NCI-H1436 (cell line): Measurements from ENCODE around the gene ITGBL1.

ENCODE experiments used
- DNase-seq: peaks from one replicate; lab custom pipeline; 2025; lab: John Stamatoyannopoulos, UW

ITGBL1 gene

DNA sequence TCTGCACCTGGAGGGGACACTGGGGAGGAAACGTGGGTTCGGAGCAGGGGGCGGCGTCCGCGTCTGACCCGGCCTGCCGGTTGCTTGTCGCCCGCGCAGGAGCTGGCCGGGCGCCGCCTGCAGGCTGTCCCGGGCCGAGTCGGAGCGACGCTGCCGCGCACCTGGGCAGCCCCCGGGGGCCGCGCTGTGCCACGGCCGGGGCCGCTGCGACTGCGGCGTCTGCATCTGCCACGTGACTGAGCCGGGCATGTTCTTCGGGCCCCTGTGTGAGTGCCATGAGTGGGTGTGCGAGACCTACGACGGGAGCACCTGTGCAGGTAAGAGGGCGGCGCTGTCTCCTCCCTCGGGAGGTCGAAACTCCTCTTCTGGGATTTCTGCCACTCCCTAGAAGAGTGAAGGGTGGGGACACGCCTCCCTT, 1.3 kb downstream of the ITGBL1 start:
- peak; percentile 68 for DNase-seq

- no peak for DNase-seq
These were observed 2.3 kb downstream of the ITGBL1 start for GRCh38 chr13:101454767-101455166.

DNA sequence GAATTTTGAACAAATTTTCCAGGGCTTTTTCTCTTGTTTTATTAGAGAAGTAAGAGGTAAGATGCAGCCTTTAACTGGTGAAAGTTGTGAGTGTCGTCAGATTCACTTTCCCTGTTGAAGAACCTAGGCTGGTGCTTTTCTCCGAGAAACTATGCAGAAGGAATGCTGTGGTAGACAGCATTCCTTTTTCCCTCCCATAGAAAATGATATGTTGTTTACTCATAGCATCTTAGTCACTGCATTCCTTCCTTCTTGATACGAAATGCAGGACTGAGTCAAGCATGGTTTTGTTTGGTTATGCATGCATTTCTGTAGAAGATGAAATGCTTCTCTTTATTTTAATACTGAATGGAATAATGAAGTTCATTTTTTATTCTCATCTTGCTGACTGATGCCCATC, 3.4 kb downstream of the ITGBL1 start:
- DNase-seq: no peak

GRCh38 chr13:101457176-101457575, 4.7 kb downstream of the ITGBL1 start:
- DNase-seq: no peak

DNA sequence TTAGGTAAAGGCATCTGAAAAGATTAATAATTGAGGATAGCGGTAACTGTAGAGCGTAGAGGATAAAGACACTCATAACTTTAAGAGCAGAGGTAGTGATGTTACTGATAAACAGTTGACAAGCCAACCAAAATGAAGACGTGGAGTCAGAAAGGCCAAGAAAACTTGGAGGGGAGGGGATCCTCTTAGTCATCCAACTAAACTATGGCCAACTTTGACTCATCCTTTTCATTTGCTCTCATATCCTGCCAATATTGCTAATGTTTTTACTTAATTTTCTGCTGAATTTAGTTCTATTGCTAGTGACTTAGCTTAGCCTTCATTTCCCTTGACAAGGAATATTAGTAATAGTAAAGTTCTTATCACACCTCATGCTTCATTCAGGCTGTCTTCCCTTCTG, 13.4 kb downstream of the ITGBL1 start:
- DNase-seq: no peak

DNA sequence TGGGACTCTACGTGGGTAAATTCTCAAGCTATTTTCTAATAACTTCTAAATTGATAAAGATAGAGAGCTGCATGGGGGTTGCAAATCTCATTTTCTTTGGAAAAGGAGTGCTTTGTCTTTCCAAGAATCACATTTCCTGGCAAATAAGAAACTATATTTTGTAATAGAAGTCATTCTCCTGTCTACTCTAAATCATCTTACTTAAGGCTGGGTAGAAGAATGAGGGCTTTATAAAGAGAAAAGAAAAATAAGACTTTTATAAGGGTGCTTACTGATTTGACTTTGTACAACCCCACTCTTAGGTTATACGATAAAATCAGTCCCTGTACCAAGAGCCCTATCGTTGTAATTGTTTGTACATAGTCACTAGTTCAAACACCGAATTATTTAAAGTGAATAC, 14.9 kb downstream of the ITGBL1 start:
- no peak for DNase-seq

DNA sequence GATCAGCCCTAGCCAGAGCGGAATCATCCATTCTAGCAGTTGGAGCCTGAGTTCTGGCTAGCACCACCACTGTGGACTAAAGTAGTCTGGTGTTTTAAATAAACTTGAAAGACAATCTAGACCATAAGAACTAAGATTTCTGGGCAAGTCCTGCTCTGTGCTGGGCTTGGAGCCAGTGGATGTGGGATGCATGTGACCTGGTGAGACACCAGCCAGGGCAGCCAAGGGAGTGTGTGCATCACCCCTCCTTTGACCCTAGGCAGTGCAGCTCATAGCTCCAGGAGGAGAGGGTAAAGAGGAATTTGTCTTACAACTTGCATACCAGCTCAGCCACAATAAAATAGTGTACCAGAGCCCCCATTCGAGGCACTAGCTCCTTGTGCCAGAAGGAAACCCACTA, 21.0 kb downstream of the ITGBL1 start:
- no peak for DNase-seq

DNA sequence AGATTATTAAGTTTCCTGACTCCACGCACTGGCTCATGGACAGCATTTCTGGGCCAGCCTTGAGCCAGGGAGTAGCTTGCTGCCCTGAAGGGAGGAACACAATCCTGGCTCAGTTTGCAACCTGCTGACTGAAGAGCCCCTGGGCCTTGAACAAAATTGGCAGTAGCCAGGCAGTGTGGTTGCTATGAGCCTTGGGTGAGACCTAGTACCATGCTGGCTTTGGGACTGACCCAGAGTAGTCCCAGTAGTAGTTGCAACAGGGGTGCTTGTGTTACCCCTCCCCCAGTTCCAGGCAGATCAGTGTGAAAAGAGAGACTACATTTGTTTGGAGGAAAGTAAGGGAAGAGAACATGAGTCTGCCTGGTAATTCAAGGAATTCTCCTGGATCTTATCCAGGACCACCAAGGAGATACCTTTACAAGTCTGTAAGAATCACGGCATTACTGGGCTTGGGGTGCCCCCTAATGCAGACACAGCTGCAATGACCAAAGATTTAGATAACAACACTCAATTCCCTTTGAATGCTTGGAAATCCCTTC, 22.0 kb downstream of the ITGBL1 start:
- DNase-seq: no peak

- no peak for DNase-seq
These were observed 23.1 kb downstream of the ITGBL1 start for GRCh38 chr13:101475536-101475935.

- DNase-seq: no peak
These were observed 28.9 kb downstream of the ITGBL1 start for GRCh38 chr13:101481421-101481820.

GRCh38 chr13:101486708-101487437, 34.4 kb downstream of the ITGBL1 start:
- DNase-seq: peak; percentile 51

DNA sequence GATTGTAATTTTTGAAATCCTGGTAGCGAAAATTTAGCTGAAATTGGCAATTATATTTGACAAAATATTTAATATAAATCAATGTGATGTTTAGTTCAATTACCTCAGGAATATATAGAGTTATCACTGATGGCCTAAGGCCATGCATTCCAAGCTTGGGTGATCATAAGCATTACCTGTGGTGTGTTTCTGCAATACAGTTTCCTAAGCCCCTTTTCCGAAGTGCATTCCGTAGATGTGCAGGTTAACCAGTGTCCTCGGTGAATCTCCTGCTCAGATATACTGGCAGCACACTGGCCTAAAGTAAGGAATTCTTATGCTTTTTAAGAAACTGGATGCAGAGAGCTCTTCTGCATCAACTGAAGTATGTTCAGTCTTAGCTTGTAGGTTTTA, 35.0 kb downstream of the ITGBL1 start:
- no peak for DNase-seq

DNA sequence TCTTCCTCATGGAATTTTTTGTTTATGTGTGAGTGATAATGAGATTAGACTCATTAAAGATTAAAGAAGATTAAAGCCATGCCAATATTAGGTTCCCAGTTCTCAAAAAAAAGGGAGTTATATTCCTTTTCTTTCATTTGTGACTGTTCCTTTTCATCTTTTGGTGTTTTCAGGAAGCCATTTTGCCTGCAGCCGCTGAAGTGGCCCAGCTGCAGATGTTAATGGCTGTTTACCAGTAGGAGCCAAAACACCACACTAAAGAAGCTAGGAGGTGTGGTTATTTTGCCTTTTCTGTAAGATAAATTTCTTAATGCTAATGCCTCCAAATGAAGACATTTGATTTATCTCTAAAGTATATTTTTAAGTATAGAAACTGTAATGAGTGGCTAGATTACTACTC, 36.3 kb downstream of the ITGBL1 start:
- no peak for DNase-seq

GRCh38 chr13:101489643-101490405, 37.3 kb downstream of the ITGBL1 start:
- no peak for DNase-seq

- DNase-seq: no peak
These were observed 38.0 kb downstream of the ITGBL1 start for GRCh38 chr13:101490406-101491015.

DNA sequence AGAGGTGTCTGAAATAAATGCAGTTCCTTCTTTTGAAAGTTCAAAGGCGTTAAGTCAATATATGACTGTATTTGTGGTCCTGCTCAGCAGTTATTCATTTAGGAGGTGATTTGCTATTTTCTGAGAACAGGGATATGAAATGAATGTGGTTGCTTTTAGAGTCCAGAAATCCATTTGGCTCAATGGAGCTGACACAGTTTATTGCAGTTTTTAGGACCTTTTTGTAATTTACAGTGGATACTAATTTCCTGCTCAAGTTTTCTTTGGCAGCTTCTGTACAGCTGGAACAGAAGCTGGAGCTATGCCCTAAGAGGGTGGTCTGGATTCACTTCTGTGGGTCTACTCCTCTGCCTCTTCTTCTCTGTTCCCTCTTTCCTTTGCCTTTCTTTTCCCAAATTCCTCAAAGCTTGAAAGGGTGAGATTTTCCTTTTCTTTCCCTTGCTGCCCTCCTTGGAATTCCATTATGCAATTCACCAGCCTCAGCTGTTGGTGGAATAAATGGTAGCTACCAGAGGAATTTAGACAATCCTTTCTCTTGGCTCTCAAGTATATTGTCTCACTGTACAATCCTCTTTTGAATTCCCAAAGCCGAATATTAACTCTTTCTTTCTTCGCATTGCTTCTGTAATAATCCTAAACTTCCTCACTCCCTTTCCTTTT, 39.9 kb downstream of the ITGBL1 start:
- no peak for DNase-seq

GRCh38 chr13:101493541-101493940, 41.1 kb downstream of the ITGBL1 start:
- DNase-seq: no peak

DNA sequence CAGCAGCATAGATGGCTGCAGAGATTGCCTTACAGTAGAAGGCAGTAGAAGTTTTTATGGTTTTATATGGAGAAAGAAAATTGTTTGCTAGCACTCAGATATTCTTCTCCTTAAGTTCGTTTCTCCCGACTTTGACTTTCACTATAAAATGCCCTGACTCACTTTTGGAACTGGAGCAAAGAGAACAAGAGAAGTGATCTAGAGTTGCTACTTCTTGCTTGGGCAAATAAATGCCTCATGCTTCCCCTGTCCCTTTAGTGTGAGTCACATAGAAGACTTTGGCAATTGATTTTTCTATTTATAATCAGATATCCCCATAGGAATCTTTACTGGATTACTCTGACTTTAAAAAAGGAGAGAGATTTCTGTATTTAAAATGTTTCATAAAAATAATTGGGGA, 46.9 kb downstream of the ITGBL1 start:
- no peak for DNase-seq

GRCh38 chr13:101502618-101503017, 50.1 kb downstream of the ITGBL1 start:
- DNase-seq: no peak

DNA sequence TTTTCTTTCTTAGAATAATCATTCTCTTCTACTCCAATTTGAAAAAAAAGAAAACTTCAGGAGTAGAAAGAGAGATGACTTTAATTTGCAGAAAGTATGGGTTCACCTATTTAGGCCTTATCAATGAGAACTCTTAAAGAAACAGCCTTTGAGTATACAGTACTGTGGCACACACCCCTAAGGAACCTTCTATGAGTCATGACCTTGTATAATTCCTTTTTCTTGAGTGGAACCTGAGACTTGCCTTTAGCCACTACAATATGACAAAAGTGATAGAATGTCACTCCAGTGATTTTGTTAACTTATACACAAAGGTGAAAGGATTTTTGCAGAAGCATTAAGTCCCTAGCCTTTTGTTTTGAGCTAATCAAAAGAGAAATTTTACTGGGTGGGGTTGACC, 58.7 kb downstream of the ITGBL1 start:
- DNase-seq: no peak

DNA sequence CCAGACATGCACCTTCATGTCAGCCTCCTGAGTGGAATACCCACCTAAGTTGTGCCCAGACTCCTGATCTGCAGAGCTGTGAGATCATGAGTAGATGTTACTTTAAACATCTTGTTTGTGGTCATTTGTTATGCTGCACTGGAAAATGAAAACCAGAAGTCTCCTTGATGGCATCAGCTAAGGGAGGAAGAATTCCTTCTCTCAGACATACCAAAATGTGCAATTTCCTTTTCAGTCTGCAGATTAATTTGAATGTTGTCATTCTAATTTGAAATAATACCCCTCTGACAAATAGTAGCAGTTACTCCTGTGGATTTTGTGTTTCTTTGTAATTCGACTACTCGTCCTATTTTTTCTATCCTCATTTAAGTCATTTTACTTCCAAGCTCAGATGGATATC, 59.3 kb downstream of the ITGBL1 start:
- no peak for DNase-seq

- no peak for DNase-seq
These were observed 60.2 kb downstream of the ITGBL1 start for GRCh38 chr13:101512650-101513049.
